ENCODE data around the gene EEFSEC. TPM values are rescaled to one million over a fixed set of nuclear protein-coding genes. Genes with fewer than 3 reads are reported as not detected.

EEFSEC gene
- total RNA-seq, 2 donors from 2014 or later = 15.7 to 18.0 TPM

DNA sequence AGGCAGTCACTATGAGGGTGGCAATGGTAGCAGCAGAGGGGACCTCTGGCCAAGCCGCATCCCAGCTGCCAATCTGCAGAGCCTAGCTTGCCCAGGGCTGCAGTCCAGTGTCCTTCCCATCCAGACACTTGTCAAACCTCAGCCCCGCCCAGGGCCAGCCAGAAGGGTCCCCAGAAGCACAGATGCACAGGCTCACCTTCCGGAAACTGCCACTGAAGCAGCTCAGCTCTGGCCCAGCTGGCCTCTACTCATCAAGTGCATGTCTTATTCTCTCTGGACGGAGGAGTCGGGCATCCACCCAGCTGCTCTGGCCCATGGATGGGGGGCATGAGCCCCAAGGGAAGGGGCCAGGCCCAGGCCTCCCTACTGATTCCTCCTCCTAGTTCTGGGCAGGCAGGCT, 244.2 kb downstream of the EEFSEC start:
- Histone ChIP-seq H3K27me3 (no peaks in the 10 kb centered on the region), H3K4me3 (no peak overlapping the region), H3K9me3 (no peaks in the 10 kb centered on the region), H3K27ac (no peak overlapping the region), H3K4me1 (peaks cover 0 to 27% of the 10 kb centered on the region in 2 donors), H3K36me3 (no peaks in the 10 kb centered on the region)
- DNase-seq (ENCODE audit: low spot score) = no peak
- TF ChIP-seq, protein P1, sequence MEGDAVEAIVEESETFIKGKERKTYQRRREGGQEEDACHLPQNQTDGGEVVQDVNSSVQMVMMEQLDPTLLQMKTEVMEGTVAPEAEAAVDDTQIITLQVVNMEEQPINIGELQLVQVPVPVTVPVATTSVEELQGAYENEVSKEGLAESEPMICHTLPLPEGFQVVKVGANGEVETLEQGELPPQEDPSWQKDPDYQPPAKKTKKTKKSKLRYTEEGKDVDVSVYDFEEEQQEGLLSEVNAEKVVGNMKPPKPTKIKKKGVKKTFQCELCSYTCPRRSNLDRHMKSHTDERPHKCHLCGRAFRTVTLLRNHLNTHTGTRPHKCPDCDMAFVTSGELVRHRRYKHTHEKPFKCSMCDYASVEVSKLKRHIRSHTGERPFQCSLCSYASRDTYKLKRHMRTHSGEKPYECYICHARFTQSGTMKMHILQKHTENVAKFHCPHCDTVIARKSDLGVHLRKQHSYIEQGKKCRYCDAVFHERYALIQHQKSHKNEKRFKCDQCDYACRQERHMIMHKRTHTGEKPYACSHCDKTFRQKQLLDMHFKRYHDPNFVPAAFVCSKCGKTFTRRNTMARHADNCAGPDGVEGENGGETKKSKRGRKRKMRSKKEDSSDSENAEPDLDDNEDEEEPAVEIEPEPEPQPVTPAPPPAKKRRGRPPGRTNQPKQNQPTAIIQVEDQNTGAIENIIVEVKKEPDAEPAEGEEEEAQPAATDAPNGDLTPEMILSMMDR (IDR thresholded peaks at IDR 0.05) = no peak

DNA sequence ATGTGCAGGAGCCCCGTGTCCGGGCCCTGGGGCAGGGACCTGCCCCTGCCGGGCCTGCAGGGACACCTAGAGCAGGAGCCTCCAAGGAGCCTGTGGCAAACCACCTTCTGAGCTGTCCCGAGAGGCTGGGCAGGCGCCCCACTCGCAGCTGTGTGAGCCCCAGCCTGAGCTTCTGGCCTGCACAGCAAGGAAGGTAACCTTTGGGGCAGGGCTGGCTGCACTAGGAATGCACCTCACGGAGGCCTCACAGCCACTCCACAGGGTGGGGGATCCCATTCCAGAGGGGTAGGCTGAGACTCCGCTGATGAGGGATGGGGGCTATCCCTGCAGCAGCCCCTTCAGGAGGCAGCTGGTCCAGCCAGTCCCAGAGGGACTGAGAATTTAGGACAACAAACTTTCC, 245.3 kb downstream of the EEFSEC start:
- Histone ChIP-seq H3K4me1 (peaks cover 0 to 31% of the 10 kb centered on the region in 2 donors), H3K36me3 (no peaks in the 10 kb centered on the region), H3K9me3 (no peaks in the 10 kb centered on the region), H3K27ac (no peak overlapping the region), H3K4me3 (no peak overlapping the region), H3K27me3 (no peaks in the 10 kb centered on the region)
- TF ChIP-seq, protein P1 (IDR thresholded peaks at IDR 0.05) = no peak
- no peak for DNase-seq (ENCODE audit: low spot score)

DNA sequence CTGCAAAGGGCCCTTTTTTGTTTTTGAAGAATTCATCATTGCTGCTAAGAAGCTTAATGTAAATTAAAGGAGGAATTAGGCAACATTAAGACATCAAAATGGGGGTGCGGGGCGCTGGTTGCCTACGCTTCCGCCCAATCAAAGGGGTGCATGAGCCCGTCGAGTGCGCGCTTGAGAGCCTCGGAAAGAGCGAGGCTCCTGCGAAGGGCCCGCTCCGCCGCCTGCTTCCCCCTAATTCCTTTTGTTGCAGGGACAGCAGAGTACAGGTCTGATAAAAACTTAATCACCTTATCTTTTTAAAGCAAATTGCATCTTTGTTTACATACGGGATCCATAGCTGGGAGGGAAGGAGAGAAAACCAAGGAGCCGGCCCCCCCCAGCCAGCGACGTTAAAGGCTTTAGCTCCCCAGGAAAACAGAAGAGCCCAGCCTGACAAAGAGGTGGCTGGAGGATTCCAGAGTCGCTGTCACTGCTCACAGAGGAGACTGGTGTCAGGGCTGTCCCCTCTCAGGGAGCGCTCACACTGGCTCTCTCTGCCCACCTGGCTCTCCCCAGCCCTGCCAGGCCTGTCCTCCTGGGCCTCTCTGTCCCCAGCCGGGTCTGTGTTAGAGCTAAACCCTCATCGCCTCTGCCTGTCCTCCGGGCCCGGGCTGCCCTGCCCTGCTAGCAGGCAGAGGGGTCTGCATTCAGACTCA, 246.1 kb downstream of the EEFSEC start:
- Histone ChIP-seq H3K36me3 (no peaks in the 10 kb centered on the region), H3K27ac (no peak overlapping the region), H3K9me3 (no peaks in the 10 kb centered on the region), H3K4me3 (no peak overlapping the region), H3K4me1 (peaks cover 0 to 25% of the 10 kb centered on the region in 2 donors), H3K27me3 (no peaks in the 10 kb centered on the region)
- TF ChIP-seq, protein P1 (IDR thresholded peaks at IDR 0.05) = no peak
- DNase-seq (ENCODE audit: low spot score) = no peak

DNA sequence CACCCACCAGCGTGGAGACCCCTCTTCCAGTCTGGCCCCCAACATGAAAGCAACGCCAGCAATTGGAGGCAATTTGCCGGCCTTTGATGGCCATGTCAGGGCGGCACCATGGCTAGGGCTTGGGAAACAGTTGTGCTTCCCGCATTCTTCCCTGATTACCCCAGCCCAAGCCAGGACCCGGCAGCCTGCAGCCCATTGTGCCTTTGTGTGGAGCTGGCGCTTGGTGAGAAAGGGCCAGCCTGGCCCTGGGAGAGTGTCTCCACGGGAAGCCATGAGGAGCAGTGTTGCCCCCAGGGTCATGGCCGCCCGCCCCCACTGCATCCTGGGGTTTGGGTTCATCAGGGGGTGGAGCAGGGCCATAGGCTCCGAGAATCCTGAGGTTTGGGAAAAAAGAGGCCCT, 247.4 kb downstream of the EEFSEC start:
- H3K9me3 ChIP-seq = no peaks in the 10 kb centered on the region
- H3K4me1 ChIP-seq = peaks cover 0 to 20% of the 10 kb centered on the region in 2 donors
- no peaks in the 10 kb centered on the region for H3K36me3 ChIP-seq
- DNase-seq (ENCODE audit: low spot score) = no peak
- TF ChIP-seq, protein P1 (IDR thresholded peaks at IDR 0.05) = no peak
- H3K27me3 ChIP-seq = no peaks in the 10 kb centered on the region
- no peak overlapping the region for H3K27ac ChIP-seq
- H3K4me3 ChIP-seq = no peak overlapping the region

DNA sequence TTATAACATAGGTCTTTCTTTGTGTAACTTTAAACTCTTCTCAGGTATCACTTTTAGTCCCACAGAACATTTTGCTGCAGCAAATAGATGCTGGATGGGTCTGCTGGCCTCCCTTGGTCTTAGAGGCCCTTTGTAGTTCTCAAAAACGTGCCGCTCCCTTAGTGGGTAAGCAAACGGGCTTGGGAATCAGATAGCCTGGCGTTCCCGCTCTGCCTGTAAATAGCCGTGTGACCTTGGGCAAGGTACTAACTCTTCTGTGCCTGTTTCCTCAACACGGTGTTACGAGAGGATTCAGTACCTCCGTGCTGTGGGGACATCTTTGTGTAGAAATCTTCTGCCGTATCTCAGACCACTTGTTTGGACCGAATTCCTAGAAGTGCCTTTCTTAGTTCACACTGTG, 249.0 kb downstream of the EEFSEC start:
- no peaks in the 10 kb centered on the region for H3K9me3 ChIP-seq
- H3K27ac ChIP-seq = no peak overlapping the region
- H3K36me3 ChIP-seq = no peaks in the 10 kb centered on the region
- H3K4me3 ChIP-seq = no peak overlapping the region
- TF ChIP-seq, protein P1 (IDR thresholded peaks at IDR 0.05) = no peak
- no peak for DNase-seq (ENCODE audit: low spot score)
- H3K4me1 ChIP-seq = peaks cover 0 to 17% of the 10 kb centered on the region in 2 donors
- H3K27me3 ChIP-seq = no peaks in the 10 kb centered on the region

DNA sequence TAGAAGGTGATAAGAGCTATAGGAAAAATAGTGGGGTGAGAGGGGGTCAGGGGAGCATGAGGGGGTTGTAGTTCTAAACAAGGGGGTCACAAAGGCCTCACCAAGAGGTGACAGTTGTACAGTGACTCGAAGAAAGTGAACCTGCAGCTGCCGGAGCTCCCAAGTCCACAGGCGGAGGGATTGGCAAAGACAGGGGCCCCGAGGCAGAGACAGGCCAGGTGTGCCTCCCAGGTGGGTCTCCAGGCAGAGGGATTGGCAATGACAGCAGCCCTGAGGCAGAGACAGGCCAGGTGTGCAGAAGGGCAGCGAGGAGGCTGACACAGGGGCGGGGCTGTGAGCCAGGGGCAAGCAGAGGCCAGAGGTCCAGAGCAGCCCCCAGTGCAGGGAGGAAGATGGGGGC, 249.7 kb downstream of the EEFSEC start:
- DNase-seq (ENCODE audit: low spot score) = no peak
- Histone ChIP-seq H3K36me3 (no peaks in the 10 kb centered on the region), H3K27ac (no peak overlapping the region), H3K4me3 (no peak overlapping the region), H3K4me1 (peaks cover 0 to 17% of the 10 kb centered on the region in 2 donors), H3K9me3 (no peaks in the 10 kb centered on the region), H3K27me3 (no peaks in the 10 kb centered on the region)
- TF ChIP-seq, protein P1 (IDR thresholded peaks at IDR 0.05) = no peak
